Iris pigment epithelial cell (primary cell): ENCODE results near the gene PDGFB.

Experiments used
- DNase-seq: peaks from one replicate; pipeline ENCODE4 v3.0.0-alpha.2; 2011; ENCODE audit warnings: low read depth

The PDGFB gene

DNA sequence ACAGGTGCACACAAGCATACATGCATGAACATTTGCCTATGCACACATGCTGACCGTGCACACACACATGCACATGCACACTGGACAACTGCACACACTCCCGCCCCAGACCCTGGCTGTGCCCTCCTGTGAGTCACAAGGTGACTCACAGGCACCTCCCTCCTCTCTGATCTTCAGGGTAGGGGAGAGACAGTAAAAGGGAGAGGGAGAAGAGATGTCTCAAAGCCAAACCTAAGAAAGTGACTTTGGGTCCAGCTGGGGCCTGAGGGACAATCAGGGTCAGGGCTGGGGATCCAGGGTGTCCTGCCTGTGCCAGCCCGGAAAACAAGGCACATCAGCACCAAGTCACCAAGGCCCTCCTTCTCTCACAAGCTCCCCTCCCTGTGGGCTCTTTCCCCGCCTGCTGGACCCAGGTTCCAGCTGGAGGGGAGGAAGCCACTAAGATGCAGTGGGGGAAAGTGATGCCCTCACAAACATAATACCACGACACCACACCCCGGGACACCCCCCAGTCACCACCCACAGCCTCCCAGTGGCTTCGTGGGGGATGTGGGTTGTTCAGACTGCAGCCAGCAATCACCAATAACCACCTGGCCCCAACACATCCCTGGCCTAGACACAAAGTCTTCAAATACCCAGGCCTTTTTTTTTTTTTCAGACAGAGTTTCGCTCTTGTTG is 39.3 kb downstream of the PDGFB start:
- peak; percentile 72 for DNase-seq

DNA sequence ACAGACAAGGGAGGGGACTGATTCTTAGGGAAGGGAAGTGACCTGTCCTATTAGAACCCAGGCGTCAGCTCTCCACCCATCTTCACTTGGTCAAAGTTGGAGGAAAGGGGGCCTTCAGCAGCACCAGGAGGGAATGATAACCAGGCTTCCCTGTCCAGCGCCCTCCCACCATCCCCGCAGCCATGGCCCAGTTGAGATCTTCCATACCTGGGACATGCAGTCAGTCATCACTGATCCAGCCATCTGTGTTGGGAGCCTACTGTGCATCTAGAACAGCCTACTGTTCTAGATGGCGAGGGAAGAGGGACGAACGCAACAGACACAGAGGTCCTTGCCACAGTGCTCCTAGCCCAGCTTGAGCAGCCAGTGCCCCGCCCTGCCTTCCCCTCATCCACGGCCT is 40.6 kb downstream of the PDGFB start:
- no peak for DNase-seq

DNA sequence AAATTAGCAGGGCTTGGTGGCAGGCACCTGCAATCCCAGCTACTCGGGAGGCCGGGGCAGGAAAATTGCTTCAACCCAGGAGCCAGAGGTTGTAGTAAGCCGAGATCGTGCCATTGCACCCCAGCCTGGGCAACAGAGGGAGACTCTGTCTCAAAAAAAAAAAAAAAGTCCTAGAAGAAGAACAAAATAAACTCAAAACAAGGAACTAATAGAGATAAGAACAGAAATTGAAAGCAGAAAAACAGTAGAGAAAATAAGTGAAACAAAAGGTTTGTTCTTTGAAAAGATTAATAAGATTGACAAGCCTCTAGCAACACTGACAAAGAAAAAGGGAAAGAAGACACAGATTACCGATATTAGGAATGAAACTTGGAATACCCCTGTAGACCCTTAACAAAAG is 47.2 kb downstream of the PDGFB start:
- DNase-seq: no peak

DNA sequence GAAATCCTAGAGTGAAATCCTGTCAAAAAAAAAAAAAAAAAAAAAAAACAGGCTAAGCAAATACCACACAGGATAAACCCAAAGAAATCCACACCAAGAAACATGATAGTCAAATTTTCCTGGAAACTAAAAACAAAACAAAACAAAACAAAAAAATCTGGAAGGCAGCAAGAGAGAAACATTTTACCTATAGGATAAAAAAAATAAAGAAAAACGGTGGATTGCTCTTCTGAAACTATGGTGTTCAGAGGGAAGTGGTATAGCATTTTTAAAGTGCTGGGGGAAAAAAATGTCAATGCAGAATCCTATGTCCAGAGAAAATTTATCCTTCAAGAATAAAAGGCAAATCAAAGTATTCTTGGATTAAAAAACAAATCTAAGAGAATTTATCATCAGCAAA is 50.7 kb downstream of the PDGFB start:
- no peak for DNase-seq

DNA sequence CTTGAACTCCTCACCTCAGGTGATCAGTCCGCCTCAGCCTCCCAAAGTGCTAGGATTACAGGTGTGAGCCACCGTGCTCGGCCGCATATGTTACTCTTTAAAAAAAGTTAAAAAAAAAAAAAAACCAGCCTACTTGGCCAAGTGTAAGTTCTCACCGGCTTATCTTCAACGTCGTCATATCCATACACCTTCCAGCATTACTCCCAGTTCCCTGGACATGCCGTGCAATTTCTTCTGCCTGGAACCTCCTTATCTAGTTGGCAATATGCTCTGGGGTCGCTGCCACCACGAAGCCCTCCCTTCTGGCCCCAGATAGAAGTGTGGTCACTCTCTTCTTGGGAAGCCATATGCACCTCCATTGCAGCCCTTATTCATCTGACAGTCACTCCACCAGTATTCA is 56.0 kb downstream of the PDGFB start:
- no peak for DNase-seq

DNA sequence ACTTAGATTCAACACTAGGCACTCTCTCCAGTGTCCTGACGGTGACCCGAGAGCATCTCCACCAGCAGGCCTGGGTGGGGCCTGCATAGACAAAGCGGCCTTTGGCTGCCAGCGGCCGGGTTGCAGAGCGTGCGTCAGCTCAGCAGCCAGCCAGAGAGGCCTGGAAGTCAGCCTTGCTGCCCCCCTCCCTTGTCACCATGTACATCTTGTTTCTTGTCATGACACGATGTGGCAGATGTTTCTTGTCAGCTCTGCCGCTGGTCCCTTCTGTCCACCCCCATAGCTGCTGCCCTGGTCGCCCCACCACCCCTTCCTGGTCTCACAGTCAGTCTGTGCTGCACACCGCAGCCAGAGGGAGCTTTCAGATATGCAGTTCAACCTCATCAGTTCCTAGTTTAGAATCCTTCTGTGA is 59.2 kb downstream of the PDGFB start:
- DNase-seq: no peak

DNA sequence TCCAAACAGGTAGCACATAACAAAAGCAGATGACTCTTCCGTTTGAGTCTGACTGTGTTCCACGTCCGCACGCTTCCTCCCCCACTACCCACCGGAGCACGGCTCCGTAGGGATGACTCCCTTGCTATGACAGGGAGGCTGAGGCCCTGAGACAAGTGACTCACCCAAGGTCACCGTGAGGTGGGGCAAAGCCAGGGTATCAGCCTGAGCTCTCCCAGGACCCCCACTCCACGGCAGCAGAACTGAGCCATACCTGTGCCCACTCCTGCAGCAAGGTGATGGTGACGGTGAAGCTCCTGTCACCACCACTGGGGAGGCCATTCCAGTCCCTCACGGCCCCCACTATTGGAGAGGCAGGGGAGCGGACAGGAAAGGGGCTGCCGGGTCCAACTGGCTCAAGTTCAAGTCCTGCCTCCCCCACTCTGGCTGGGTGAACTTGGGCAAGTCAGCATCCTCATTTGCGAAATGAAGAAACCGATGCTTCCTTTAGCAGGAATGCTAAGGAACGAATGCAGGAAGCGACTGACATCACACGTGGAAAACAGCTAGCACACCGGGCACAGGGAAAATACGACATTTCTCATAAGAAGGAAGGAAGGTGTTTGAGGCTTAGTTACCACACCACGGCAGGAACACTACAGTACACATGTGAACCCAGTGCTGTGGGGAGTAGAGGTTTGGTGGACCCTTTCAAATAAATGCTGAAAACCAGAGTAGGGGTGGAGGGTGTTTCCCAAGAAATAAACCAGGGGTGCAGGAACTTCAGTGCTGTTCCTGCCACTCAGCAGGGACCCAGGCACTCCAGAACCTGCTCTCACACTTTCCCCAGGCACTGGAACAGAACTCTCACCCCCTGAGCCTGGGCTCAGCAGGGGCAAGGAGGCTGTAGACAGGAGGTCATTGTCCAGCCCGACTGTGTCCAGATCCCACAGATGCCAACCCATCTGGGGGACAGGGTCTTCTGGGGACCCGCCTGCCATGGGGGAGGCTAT is 59.9 kb downstream of the PDGFB start:
- DNase-seq: peak; percentile 49

DNA sequence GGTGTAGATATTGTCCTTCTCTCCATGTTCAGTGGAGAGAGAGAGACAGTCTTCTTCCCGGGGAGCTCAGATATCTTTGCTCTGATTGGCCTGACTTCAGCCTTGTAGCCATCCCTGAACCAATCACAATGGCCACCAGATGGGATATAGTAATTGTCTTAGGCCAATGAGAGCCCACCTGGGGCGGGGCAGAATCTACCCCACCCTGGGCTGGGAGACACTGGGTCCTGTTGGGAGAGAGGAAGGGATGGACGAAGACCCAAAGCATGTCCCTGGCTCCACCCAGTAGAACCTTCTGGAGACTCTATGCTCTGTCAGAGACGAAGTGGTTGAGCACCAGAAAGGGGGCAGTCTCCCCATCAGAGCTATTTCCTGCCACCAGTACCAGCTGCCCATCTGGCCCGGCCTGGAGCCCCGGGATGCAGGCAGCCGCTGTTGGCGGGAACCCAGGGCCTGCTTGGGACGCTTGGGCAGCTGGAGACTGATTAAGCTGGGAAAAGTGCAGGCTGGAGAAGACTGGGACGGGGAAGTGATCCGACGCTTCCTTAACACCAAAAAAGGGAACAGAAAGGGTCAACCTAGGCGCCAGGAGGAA is 60.7 kb downstream of the PDGFB start:
- DNase-seq: peak; percentile 84

DNA sequence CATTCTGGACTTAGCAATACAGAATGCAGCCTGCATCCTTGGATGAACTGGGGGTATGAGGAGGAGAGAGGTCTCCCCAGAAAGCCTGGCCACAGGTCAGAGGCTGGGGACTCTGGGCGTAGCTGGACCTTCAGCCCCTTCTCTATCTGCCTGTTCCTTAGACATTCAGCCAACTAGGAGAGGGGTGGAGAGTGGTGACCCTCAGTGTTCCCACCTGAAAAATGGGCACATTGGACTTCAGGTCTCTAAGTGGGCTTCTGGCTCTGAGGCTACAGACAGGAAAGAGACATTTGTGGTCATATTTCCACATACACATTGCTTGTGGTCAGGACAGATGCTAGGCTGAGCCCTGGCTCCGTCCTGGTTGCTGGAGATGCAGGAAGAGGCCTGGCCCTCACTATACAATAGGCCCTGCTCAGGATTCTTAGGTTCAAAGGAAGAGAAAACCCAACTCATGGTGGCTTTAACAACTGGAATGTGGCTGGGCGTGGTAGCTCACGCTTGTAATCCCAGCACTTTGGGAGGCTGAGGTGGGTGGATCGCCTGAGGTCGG is 62.2 kb downstream of the PDGFB start:
- DNase-seq: peak; percentile 67

DNA sequence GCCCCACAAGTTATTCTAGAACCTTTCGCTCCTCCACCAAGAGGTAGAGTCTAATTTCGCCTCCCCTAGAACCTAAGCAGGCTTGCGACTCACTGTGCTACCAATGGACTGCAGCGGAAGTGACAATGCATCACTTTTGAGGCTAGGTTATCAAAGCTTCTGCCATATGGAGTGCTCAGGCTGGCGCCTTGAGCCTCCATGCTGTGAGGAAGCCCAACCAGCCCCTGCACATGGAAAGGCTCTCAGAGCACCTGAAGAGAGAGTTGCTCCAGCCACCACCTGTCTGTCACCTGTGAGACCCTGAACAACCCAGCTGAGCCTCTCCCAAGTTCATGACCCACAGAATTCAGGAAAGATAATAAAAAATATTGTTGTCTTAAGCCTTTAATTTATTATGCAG is 63.0 kb downstream of the PDGFB start:
- no peak for DNase-seq

DNA sequence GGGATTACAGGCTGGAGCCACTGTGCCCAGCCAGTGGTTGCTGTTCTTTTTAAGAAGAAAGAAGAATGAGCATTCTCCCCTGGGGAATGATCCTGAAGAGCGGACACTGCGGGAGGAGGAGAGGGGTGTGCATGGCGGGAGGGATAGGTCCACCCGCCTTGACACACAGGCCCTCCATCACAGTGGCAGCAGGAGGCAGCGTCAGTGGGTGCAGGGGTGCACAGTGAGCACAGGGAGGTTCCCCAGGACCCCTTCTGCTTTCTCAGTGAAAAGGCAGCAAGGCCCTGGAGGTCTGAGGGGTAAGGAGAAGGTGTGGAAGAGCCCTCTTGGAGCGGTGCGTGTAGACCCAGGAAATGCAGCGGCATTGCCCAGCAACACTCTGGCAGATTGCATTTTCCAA is 63.4 kb downstream of the PDGFB start:
- no peak for DNase-seq

DNA sequence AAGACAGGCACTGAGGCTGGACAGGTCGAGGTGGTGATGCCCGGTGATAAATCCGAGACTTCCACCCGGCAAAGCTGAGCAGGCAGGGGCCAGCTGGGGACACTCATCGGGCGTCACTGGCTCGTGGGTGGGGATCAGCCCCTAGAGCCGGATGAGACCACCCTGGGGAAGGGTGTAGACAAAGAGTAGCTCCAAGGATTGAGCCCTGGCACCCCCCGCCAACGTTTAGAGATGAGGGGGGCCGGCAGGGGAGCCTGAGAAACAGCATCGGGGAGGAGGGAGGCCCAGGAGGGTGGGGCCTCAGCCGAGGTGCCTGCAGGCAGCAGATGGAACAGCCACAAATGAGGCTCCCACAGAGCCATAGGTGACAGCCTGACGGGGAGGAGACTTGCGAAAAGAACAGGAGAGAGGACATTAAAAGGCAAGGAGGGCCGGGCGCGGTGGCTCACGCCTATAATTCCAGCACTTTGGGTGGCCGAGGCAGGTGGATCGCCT is 64.9 kb downstream of the PDGFB start:
- no peak for DNase-seq

DNA sequence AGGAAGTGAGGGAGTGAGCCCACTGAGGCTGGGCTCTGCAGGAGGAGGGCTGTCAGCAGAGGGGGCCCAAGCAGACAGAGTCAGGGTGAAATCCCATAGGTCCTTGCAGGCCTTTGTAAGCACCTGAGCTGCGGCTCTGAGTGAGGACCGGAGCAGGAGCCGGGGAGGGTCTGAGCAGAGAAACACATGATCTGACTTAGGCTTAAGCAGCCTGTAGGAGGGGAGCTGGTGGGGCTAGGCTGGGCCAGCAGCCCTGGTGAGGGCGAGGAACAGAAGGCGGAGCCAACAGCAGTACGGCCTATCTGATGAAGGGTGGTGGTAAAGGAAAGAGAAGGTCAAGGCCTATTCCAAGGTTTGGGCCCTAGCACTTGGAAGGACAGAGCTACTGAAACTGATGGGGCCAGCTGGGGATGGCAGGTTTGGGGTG is 65.4 kb downstream of the PDGFB start:
- no peak for DNase-seq

DNA sequence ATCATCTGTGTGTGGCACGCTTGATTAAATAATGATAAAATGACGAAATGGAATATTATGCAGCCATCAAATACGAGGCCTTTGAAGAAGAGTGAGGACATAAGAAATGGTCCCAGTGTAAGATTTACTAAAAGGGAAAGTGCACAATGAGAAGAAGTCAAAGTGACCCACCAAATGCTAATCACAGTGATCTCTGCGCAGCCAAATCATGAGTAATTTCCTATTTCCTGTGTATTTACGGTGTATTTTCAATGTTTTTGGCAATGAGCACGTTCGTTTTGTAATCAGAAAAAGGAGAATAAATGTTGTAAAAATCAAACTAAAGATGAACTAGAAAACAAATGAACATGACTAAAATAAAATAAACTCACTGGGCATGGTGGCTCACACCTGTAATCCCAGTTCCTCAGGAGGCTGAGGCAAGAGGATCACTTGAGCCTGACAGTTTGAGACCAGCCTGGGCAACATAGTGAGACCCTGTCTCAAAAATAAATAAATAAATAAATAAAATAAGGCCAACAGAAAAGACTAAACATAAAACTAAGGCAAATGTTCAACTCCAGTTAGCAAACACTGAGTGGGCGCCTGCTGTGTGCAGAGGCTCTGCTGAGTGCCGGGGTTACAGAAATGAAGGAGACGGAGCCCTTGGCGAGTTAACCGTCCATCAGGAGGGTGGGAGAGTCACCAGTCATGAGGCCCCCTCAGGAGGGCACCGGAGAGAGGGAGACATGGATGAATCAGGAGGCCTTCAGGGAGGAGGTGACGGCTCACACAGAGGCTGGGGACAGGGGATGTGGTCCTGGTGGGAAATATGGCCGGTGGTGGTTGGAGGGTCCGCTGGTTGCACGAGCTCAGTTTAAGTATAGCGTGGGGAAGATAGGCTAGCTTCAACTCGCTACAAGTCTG is 66.3 kb downstream of the PDGFB start:
- peak; percentile 83 for DNase-seq

DNA sequence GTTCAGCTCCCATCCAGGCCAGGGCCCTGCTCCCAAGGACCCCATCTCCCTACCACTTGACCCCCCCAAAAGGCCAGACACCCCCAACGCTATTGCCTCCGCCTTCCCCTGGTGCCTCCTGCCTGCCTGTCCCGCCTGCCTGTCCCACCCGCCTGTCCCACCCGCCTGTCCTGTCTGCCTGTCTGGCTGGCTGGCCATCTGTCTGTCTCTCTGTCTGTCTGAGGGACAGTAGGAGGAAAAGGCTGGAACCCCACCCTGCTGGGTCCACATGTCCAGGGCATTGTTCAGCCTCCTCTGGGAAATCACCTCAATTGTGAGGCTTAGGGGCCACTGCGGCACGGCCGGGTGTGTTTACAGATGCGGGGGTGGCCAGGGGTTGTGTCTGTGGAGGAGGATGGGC is 67.0 kb downstream of the PDGFB start:
- peak; percentile 24 for DNase-seq

DNA sequence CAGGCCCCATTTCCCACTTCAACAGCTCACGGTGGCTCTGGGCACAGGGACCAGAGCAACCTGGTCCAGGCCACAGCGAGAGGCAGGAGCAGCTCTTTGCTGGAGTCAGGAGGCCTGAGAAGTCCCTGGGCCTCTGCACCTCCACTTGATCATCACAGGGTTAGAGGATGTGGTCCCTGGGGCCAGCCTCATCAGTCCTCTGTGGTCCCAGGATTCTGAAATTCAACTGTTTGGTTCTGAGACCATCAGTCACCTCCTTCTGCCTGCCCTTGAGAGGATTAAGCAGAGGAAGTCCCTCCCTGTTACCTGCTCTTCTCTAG is 67.4 kb downstream of the PDGFB start:
- no peak for DNase-seq

DNA sequence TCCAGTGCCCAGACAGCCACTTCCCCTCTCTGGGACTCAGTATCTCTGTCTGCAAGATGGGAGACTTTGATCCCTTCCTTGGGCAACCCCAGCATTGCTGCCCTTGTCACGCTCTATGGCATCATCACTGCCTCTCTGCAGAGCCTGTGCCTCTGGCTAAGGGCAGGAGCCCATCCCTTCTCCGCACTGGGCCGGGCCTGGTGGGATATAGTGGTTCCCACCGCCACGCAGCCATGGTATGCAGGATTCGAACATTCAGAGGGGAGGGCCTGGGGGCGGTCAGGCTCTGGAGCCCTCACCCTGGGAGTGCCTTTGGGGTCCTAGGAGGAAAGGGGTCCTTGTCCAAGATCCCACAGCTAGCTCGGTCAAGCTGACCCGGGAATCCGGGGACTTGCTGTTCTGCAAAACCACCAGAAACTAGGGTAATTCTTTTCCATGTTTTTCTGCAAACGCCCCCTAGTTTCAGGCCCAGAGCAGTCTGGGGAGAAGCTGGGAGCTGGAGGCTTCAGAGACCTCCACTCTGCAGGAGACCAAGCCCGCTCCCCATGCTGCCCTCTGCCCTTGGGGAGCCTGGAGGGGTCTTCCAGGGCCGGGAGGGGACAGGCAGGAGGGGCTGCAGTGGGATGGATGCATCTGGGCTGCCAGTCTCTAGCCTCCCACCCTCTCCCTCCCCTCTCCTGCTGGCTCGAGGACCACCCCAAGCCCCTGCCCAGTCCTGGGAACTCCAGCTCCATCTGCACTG is 67.9 kb downstream of the PDGFB start:
- DNase-seq: no peak

DNA sequence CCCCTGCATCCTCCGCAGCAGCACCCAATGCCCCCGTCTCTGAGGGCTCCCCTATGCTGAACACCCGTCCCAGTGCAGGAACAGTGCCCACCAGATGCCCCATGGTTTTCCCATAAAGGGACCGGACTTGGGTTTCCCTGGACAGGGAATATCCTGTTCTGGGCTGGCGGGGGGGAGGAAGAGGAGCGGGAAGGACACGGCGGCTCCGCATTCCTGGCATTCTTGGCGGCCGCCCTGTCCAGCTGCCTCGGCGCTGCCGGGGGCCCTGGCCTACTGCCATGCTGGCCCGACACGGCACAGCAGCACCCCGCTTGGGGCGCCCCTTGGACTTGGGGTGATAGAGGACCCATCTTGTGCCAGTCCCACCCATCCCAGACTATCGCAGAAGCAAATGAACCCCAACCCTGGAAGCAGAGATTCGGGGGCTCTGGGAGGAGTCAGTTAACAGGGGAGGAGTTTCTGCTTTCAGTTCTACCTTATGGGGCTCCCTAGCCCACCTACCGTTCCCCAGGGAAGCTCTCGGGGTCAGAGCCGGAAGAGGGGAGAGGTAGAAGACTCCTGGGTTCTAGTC is 68.6 kb downstream of the PDGFB start:
- peak; percentile 54 for DNase-seq

DNA sequence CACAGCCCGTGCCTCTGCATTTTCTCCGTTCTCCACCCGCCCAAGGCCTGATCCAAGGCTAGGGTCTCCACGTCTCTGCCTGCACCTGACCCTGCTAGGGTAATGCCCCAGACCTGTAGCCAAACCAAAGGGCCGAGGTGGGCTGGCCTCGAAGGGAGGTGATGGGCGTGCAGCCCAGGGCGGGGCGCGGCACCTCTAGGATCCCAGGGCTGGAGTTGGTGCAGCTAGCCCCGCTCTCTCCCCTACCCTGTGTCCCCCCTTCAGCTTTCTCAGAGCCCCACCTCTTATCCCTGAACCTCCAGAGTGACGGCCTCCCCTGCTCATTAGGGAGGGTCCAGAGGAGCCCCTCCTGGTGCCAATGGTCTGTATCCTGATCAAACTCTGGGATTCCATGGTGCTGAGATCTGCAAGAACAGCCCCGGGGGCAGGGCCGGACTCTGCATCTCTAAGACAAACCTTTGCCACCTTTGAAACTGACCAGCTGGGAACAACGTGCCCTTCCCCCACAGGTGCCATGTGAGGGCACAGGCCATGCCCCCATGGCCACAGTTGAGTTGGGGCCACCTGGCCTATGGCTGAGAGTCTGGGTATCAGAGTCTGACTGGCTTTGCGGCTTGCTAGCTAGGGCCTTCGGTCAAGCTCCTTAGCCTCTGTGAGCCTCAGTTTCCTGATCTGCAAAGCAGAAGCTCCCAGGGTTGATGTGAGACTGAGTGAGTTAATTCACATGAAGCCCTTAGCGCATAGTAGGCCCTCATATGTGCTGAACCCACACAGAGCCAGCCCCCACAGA is 69.2 kb downstream of the PDGFB start:
- DNase-seq: peak; percentile 22
